OCI-LY3 (cell line): ENCODE data around the gene GCNT2.
"Not testable (repeated sequence)": the region's sequence is repeated elsewhere in the genome, so short reads cannot be mapped to it uniquely, and the experiment has no call there.

Experiments used
- H2AFZ ChIP-seq: fragments of 200-600, 300-600 bp; shearing (Covaris generic); 2 replicates; pipeline ENCODE4 v1.6.0; 2014; ENCODE audit warnings: antibody characterized with exemption, low read depth, low read length
- H3K27ac ChIP-seq: fragments of 200-600, 300-600 bp; sonication (generic); 2 replicates; pipeline ENCODE4 v1.5.1; 2014; ENCODE audit warnings: mild to moderate bottlenecking, low read length, moderate library complexity, mixed read lengths
- H3K27me3 ChIP-seq: fragments of 200-600, 300-600 bp; sonication (generic); 2 replicates; pipeline ENCODE4 v1.6.1; 2014; ENCODE audit warnings: low read depth, low read length, mixed read lengths
- H3K36me3 ChIP-seq: fragments of 200-600, 300-600 bp; sonication (generic); replicated peaks from 2 replicates; pipeline ENCODE3; 2014; ENCODE audit warnings: low read depth, low read length, mixed read lengths
- H3K4me1 ChIP-seq: fragments of 300-600, 200-600 bp; sonication (generic); 2 replicates; pipeline ENCODE4 v1.6.1; 2014; ENCODE audit warnings: low read length, mixed read lengths
- H3K4me2 ChIP-seq: fragments of 200-600, 300-600 bp; sonication (generic); 2 replicates; pipeline ENCODE4 v1.6.1; 2014; ENCODE audit warnings: low read length, mixed read lengths
- H3K4me3 ChIP-seq: fragments of 300-600, 200-600 bp; sonication (generic); 2 replicates; pipeline ENCODE4 v1.5.1; 2014; ENCODE audit warnings: antibody characterized with exemption, mild to moderate bottlenecking, low read length, moderate library complexity
- H3K79me2 ChIP-seq: fragments of 300-600, 200-600 bp; shearing (Covaris generic); 2 replicates; pipeline ENCODE4 v1.6.1; 2014; ENCODE audit warnings: mild to moderate bottlenecking, low read length, mixed read lengths
- H3K9ac ChIP-seq: fragments of 300-600, 200-600 bp; shearing (Covaris generic); 2 replicates; pipeline ENCODE4 v1.6.0; 2014; ENCODE audit warnings: mild to moderate bottlenecking, low read length, moderate library complexity
- H3K9me3 ChIP-seq: fragments of 200-600, 300-600 bp; shearing (Covaris generic); 2 replicates; pipeline ENCODE4 v1.6.1; 2014; ENCODE audit warnings: low read length, mixed read lengths; ENCODE audit not compliant: insufficient read depth
- H4K20me1 ChIP-seq: fragments of 200-600, 300-600 bp; sonication (generic); 2 replicates; pipeline ENCODE4 v1.6.1; 2016; ENCODE audit warnings: low read length, mixed read lengths; ENCODE audit not compliant: insufficient read depth
- CTCF ChIP-seq: fragments of 200-600, 300-600 bp; sonication (generic); IDR thresholded peaks from 2 replicates; pipeline ENCODE4 v1.5.1; 2014; ENCODE audit warnings: antibody characterized with exemption, low read length, low read depth
- EZH2phosphoT487 ChIP-seq: fragments of 200-600 bp; shearing (Covaris generic); IDR thresholded peaks from 2 replicates; pipeline ENCODE4 v1.6.1; 2018; ENCODE audit warnings: antibody characterized with exemption, mixed run types, low read depth

GCNT2 gene

DNA sequence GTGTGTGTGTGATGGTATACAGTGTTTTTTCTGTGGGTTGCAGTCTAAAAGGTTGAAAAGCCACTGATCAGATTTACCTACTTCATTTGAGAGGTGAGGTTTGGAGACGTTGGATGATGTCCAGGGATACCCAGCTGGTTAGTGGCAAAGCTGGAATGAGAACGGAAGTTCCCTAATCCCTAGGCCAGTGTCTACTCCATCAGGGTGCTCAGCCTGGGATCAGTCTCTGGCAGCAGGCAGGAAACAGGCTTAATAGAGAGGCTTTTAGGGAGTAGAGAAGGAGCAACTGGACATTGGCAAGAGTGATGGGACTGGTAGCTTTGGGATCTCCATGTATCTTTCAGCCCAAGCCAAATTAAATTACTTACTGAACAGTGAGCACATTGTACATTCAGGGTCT is 92.6 kb downstream of the GCNT2 start:
- Histone ChIP-seq H4K20me1 (peaks cover 21% of the 10 kb centered on the region), H3K79me2 (peaks cover 1% of the 10 kb centered on the region)

GRCh38 chr6:10615675-10616074 is 94.5 kb downstream of the GCNT2 start:
- no peaks in the 10 kb centered on the region for H3K36me3 ChIP-seq
- H3K9ac ChIP-seq = no peak overlapping the region
- no peak overlapping the region for H3K4me2 ChIP-seq
- H3K4me1 ChIP-seq = no peaks in the 10 kb centered on the region
- no peak overlapping the region for H3K27ac ChIP-seq
- no peaks in the 10 kb centered on the region; the same call in none of the 2 replicates for H3K79me2 ChIP-seq
- H3K4me3 ChIP-seq = no peak overlapping the region
- H2AFZ ChIP-seq = no peak overlapping the region
- no peaks in the 10 kb centered on the region for H3K9me3 ChIP-seq
- TF ChIP-seq CTCF = no peak
- no peak for TF ChIP-seq EZH2phosphoT487
- no peaks in the 10 kb centered on the region for H3K27me3 ChIP-seq
- peaks cover 13% of the 10 kb centered on the region for H4K20me1 ChIP-seq

More for the DNA sequence above, 92.6 kb downstream of the GCNT2 start:
- no peak overlapping the region for H3K9ac ChIP-seq
- TF ChIP-seq CTCF = no peak
- TF ChIP-seq EZH2phosphoT487 = no peak
- no peak overlapping the region for H3K27ac ChIP-seq
- no peaks in the 10 kb centered on the region for H3K27me3 ChIP-seq
- no peaks in the 10 kb centered on the region for H3K9me3 ChIP-seq
- H3K4me3 ChIP-seq = no peak overlapping the region
- no peaks in the 10 kb centered on the region for H3K36me3 ChIP-seq
- no peak overlapping the region for H3K4me2 ChIP-seq
- H2AFZ ChIP-seq = no peak overlapping the region
- H3K4me1 ChIP-seq = no peaks in the 10 kb centered on the region

GRCh38 chr6:10616266-10616665 is 95.1 kb downstream of the GCNT2 start:
- not testable (repeated sequence) for H3K4me1 ChIP-seq, H3K9me3 ChIP-seq, H3K9ac ChIP-seq, H3K27me3 ChIP-seq, H3K4me2 ChIP-seq, H3K36me3 ChIP-seq, H3K79me2 ChIP-seq, H3K27ac ChIP-seq, H3K4me3 ChIP-seq, H2AFZ ChIP-seq
- peaks cover 10% of the 10 kb centered on the region for H4K20me1 ChIP-seq

DNA sequence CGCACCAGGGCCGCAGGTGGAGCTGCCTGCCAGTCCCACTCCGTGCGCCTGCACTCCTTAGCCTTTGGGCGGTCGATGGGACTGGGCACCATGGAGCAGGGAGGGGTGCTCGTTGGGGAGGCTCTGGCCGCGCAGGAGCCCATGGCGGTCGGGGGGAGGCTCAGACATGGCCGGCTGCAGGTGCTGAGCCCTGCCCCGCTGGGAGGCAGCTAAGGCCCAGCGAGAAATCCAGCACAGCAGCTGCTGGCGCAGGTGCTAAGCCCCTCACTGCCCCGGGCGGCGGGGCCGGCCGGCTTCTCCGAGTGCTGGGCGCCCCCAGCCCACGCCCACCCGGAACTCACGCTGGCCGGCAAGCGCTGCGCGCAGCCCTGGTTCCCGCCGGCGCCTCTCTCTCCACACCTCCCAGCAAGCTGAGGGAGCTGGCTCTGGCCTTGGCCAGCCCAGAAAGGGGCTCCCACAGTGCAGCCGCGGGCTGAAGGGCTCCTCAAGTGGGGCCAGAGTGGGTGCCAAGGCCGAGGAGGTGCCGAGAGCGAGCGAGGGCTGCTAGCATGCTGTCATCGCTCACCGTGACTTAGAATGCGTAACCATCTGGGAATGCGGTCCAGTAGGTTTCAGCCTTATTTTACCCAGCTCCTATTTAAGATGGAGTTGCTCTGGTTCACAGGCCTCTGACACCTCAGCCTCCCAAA is 96.0 kb downstream of the GCNT2 start:
- no peak overlapping the region for H3K4me3 ChIP-seq
- TF ChIP-seq CTCF (no peak), EZH2phosphoT487 (no peak)
- peaks cover 10% of the 10 kb centered on the region for H4K20me1 ChIP-seq
- H3K36me3 ChIP-seq = peaks cover 9% of the 10 kb centered on the region
- H3K4me1 ChIP-seq = no peaks in the 10 kb centered on the region
- H2AFZ ChIP-seq = no peak overlapping the region
- no peak overlapping the region for H3K9ac ChIP-seq
- no peaks in the 10 kb centered on the region for H3K27me3 ChIP-seq
- H3K9me3 ChIP-seq = no peaks in the 10 kb centered on the region
- H3K27ac ChIP-seq = no peak overlapping the region
- no peak overlapping the region for H3K4me2 ChIP-seq
- H3K79me2 ChIP-seq = no peaks in the 10 kb centered on the region; the same call in none of the 2 replicates
